BLaER1 treated with 17β-estradiol and CSF1 and Interleukin-3, amounts not matched to agents 10 nM and 100 nM (cell line): ENCODE measurements around the gene KRTAP10-2.

Experiments
- H3K27ac ChIP-seq, 11 experiments: shearing (Covaris generic); formaldehyde crosslinking; 2 replicates each; pipeline ENCODE4 v1.8.1; 2022
- H3K27me3 ChIP-seq, 11 experiments: shearing (Covaris generic); formaldehyde crosslinking; 2 replicates each; pipeline ENCODE4 v1.8.1; 2022
- H3K36me3 ChIP-seq, 11 experiments: shearing (Covaris generic); formaldehyde crosslinking; 2 replicates each; pipeline ENCODE4 v1.8.1; 2022
- H3K4me1 ChIP-seq, 10 experiments: shearing (Covaris generic); formaldehyde crosslinking; 2 replicates each; pipeline ENCODE4 v1.8.1; 2022
- H3K4me2 ChIP-seq, 11 experiments: shearing (Covaris generic); formaldehyde crosslinking; 2 replicates each; pipeline ENCODE4 v1.8.1; 2022
- H3K4me3 ChIP-seq, 10 experiments: shearing (Covaris generic); formaldehyde crosslinking; 2 replicates each; pipeline ENCODE4 v1.8.1; 2022
- H3K9ac ChIP-seq, 11 experiments: shearing (Covaris generic); formaldehyde crosslinking; 2 replicates each; pipeline ENCODE4 v1.8.1; 2022
- H3K9me3 ChIP-seq, 11 experiments: shearing (Covaris generic); formaldehyde crosslinking; replicated peaks in 1 of 11; 2 replicates each; pipeline ENCODE4 v1.8.1; 2022
- H4K20me1 ChIP-seq, 11 experiments: shearing (Covaris generic); formaldehyde crosslinking; 2 replicates each; pipeline ENCODE4 v1.8.1; 2022
- Cebpa-rat ChIP-seq, 11 experiments: shearing (Covaris generic); IDR thresholded peaks; 2 replicates each; pipeline ENCODE4 v1.8.1; 2022

The KRTAP10-2 gene

GRCh38 chr21:44571844-44572782, 20.8 kb upstream of the KRTAP10-2 start:
- no peak overlapping the region for H3K9ac ChIP-seq
- no peak overlapping the region for H3K4me2 ChIP-seq
- no peaks in the 10 kb centered on the region for H3K27me3 ChIP-seq
- no peak for TF ChIP-seq Cebpa-rat (IDR thresholded peaks at IDR 0.05)
- H3K27ac ChIP-seq: no peak overlapping the region
- 0 out of 22 replicates have a peak, but pooled peaks cover 0 to 2% (median 0%) of the 10 kb centered on the region in 11 experiments for H3K36me3 ChIP-seq
- H3K9me3 ChIP-seq: peaks cover 22 to 35% (median 27%) of the 10 kb centered on the region in 11 experiments
- no peak overlapping the region for H3K4me3 ChIP-seq
- H4K20me1 ChIP-seq: no peaks in the 10 kb centered on the region
- H3K4me1 ChIP-seq: peaks cover 0 to 7% (median 3%) of the 10 kb centered on the region in 10 experiments; a peak in 9 of 20 replicates

DNA sequence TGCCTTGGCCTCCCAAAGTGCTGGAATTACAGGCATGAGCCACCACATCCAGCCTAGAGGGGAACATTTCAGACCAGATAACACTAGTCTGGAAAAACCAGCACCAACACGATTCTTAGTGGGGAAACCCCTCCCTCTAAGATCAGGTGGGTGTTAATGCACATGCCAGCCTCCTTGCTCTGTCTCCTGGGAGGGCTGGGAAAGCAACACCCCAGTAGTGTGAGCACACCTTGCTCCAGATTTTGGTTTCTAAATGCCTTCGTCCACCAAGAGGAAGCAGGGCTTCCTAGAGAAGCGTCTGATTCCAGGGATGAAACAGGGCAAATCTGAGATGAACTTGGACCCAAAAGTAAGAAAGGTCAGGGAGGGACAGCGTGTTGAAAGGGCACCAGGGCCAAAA, 20.0 kb upstream of the KRTAP10-2 start:
- no peaks in the 10 kb centered on the region for H3K27me3 ChIP-seq
- no peak overlapping the region for H3K27ac ChIP-seq
- peaks cover 13 to 26% (median 19%) of the 10 kb centered on the region in 11 experiments for H3K9me3 ChIP-seq
- no peaks in the 10 kb centered on the region for H4K20me1 ChIP-seq
- peaks cover 0 to 12% (median 8%) of the 10 kb centered on the region in 10 experiments; a peak in 13 of 20 replicates for H3K4me1 ChIP-seq
- no peaks in the 10 kb centered on the region for H3K36me3 ChIP-seq
- H3K4me2 ChIP-seq: no peak overlapping the region
- H3K9ac ChIP-seq: no peak overlapping the region
- H3K4me3 ChIP-seq: no peak overlapping the region
- TF ChIP-seq Cebpa-rat (IDR thresholded peaks at IDR 0.05): no peak

DNA sequence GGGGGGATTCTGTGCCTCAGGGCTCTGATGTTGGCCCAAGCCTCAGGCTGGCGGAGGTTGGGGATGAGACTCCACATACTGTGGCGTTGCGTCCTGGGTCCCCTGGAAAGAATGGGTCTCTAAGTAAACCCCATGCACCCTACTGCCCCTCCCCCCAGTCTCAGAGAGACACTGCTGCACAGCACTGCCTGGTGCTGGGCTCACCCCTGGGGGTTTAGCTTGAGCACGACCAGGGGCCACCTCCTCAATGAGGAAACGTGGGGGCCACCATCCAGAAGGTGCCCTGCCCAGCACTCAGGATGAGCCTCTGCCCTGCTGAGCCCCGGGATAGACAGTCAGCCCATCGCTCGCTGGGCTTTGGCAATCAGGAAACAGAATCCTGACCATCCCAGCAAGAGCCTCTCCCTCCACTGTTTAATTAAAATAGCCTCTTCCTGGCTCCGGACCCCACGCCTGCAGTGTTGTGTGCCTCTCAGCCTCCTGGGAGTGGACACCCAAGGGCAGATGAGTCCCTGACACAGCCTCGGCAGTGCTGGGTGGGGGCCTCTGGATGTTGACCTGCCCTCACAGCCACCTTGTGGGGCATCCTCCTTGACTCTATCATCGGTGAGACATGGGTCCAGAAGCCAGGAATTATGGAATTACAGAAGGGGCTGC, 18.7 kb upstream of the KRTAP10-2 start:
- no peaks in the 10 kb centered on the region for H3K36me3 ChIP-seq

GRCh38 chr21:44568667-44569556, 17.6 kb upstream of the KRTAP10-2 start:
- Histone ChIP-seq H4K20me1 (no peaks in the 10 kb centered on the region), H3K27ac (no peak overlapping the region), H3K36me3 (no peaks in the 10 kb centered on the region), H3K4me1 (peaks cover 0 to 35% (median 13%) of the 10 kb centered on the region in 10 experiments; a peak in 14 of 20 replicates), H3K4me3 (no peak overlapping the region), H3K9me3 (peaks cover 10 to 23% (median 18%) of the 10 kb centered on the region in 11 experiments), H3K27me3 (no peaks in the 10 kb centered on the region), H3K4me2 (no peak overlapping the region), H3K9ac (no peak overlapping the region)
- no peak for TF ChIP-seq Cebpa-rat (IDR thresholded peaks at IDR 0.05)

More for the DNA sequence above, 18.7 kb upstream of the KRTAP10-2 start:
- peaks cover 10 to 22% (median 16%) of the 10 kb centered on the region in 11 experiments for H3K9me3 ChIP-seq
- H3K4me1 ChIP-seq: peaks cover 0 to 26% (median 13%) of the 10 kb centered on the region in 10 experiments; a peak in 14 of 20 replicates
- H3K9ac ChIP-seq: no peak overlapping the region
- no peak overlapping the region for H3K4me3 ChIP-seq
- no peak for TF ChIP-seq Cebpa-rat (IDR thresholded peaks at IDR 0.05)
- no peaks in the 10 kb centered on the region for H3K27me3 ChIP-seq
- no peak overlapping the region for H3K4me2 ChIP-seq
- no peaks in the 10 kb centered on the region for H4K20me1 ChIP-seq
- H3K27ac ChIP-seq: no peak overlapping the region

- peaks cover 0 to 35% (median 13%) of the 10 kb centered on the region in 10 experiments; a peak in 14 of 20 replicates for H3K4me1 ChIP-seq
- H3K9ac ChIP-seq: no peak overlapping the region
- TF ChIP-seq Cebpa-rat (IDR thresholded peaks at IDR 0.05): no peak
- H3K27me3 ChIP-seq: no peaks in the 10 kb centered on the region
- H4K20me1 ChIP-seq: no peaks in the 10 kb centered on the region
- H3K4me2 ChIP-seq: 0 out of 22 replicates have a peak overlapping the region, but pooled peaks of 1 of the 11 experiments have one; percentile 2
- no peaks in the 10 kb centered on the region for H3K36me3 ChIP-seq
- H3K9me3 ChIP-seq: peaks cover 10 to 26% (median 19%) of the 10 kb centered on the region in 11 experiments
- H3K27ac ChIP-seq: no peak overlapping the region
- no peak overlapping the region for H3K4me3 ChIP-seq
Observed at GRCh38 chr21:44568261-44568660, 17.0 kb upstream of the KRTAP10-2 start.

GRCh38 chr21:44567481-44568171, 16.3 kb upstream of the KRTAP10-2 start:
- Histone ChIP-seq H3K9me3 (peaks cover 13 to 27% (median 22%) of the 10 kb centered on the region in 11 experiments), H3K27me3 (no peaks in the 10 kb centered on the region), H3K4me1 (peaks cover 0 to 35% (median 13%) of the 10 kb centered on the region in 10 experiments; a peak in 14 of 20 replicates), H3K27ac (peak overlapping the region in 3 of 11 experiments; percentile 42 to 77 (median 66); a peak in 3 of 22 replicates), H3K9ac (no peak overlapping the region), H3K4me2 (peak overlapping the region in 3 of 11 experiments; percentile 14 to 68 (median 42); a peak in 4 of 22 replicates), H3K36me3 (no peaks in the 10 kb centered on the region), H3K4me3 (no peak overlapping the region), H4K20me1 (no peaks in the 10 kb centered on the region)
- no peak for TF ChIP-seq Cebpa-rat (IDR thresholded peaks at IDR 0.05)

GRCh38 chr21:44566403-44566802, 15.1 kb upstream of the KRTAP10-2 start:
- Histone ChIP-seq H4K20me1 (no peaks in the 10 kb centered on the region), H3K4me2 (peak overlapping the region in 5 of 11 experiments; percentile 7 to 68 (median 40); a peak in 4 of 22 replicates), H3K9me3 (peaks cover 12 to 28% (median 21%) of the 10 kb centered on the region in 11 experiments), H3K27me3 (no peaks in the 10 kb centered on the region), H3K36me3 (no peaks in the 10 kb centered on the region), H3K27ac (peak overlapping the region in 3 of 11 experiments; percentile 42 to 77 (median 66); a peak in 6 of 22 replicates), H3K4me3 (no peak overlapping the region), H3K9ac (peak overlapping the region in 1 of 11 experiments; percentile 29; a peak in 1 of 22 replicates), H3K4me1 (peaks cover 0 to 35% (median 13%) of the 10 kb centered on the region in 10 experiments; a peak in 14 of 20 replicates)
- no peak for TF ChIP-seq Cebpa-rat (IDR thresholded peaks at IDR 0.05)
